ENCODE measurements around the gene KRT38. TPM values are rescaled to one million over a fixed set of nuclear protein-coding genes. Genes with fewer than 3 reads are reported as not detected.

Gene KRT38
- total RNA-seq, 1 experiment from 2014 or later = not detected

DNA sequence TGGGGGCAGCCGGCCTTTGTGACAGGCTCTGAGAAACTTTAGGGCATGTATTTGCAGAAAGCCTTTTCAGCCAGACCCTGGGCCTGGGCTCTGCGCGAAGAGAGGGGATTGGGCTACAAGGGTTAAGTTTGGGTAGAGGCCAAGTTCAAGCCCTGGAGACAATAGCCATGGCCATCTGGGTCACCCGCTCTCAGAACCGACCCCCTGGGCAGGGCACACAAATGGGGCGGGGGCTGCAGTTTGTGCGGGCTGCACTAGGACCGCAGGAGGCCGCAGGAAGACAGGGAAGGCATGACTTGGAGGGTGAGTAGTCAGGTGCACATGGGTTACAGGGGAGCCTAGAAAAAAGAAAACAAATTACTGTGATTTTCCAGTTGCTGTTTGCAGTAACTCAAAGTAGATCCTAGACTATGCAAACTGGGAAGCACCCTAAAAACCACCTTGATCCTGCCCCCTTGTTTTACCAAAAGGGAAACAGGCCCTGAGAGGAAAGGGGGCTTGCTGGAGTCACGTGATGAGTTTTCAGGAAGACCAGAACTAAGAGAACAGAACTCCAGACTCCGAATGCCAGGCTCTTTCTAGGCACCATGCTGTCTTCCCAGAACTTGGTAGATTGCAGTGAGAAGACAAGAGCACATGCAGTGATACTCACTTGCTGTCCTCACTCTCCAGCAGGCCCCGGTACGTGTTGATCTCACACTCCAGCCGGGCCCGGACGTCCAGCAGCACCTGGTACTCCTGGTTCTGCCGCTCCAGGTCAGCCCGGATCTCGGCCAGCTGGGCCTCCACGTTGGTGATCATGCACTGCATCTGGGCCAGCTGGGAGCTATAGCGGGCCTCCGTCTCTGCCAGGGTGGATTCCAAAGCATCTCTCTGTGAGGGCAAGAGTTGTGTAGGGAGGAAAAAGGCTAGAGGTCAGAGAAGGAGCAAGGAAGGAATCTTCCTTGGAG, 36.4 kb upstream of the KRT38 start (continued):
- TF ChIP-seq, protein P1, sequence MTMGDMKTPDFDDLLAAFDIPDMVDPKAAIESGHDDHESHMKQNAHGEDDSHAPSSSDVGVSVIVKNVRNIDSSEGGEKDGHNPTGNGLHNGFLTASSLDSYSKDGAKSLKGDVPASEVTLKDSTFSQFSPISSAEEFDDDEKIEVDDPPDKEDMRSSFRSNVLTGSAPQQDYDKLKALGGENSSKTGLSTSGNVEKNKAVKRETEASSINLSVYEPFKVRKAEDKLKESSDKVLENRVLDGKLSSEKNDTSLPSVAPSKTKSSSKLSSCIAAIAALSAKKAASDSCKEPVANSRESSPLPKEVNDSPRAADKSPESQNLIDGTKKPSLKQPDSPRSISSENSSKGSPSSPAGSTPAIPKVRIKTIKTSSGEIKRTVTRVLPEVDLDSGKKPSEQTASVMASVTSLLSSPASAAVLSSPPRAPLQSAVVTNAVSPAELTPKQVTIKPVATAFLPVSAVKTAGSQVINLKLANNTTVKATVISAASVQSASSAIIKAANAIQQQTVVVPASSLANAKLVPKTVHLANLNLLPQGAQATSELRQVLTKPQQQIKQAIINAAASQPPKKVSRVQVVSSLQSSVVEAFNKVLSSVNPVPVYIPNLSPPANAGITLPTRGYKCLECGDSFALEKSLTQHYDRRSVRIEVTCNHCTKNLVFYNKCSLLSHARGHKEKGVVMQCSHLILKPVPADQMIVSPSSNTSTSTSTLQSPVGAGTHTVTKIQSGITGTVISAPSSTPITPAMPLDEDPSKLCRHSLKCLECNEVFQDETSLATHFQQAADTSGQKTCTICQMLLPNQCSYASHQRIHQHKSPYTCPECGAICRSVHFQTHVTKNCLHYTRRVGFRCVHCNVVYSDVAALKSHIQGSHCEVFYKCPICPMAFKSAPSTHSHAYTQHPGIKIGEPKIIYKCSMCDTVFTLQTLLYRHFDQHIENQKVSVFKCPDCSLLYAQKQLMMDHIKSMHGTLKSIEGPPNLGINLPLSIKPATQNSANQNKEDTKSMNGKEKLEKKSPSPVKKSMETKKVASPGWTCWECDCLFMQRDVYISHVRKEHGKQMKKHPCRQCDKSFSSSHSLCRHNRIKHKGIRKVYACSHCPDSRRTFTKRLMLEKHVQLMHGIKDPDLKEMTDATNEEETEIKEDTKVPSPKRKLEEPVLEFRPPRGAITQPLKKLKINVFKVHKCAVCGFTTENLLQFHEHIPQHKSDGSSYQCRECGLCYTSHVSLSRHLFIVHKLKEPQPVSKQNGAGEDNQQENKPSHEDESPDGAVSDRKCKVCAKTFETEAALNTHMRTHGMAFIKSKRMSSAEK (CRISPR knock-in tag; IDR thresholded peaks at IDR 0.05; ENCODE audit: borderline replicate concordance) = no peak
- TF ChIP-seq, protein P2, sequence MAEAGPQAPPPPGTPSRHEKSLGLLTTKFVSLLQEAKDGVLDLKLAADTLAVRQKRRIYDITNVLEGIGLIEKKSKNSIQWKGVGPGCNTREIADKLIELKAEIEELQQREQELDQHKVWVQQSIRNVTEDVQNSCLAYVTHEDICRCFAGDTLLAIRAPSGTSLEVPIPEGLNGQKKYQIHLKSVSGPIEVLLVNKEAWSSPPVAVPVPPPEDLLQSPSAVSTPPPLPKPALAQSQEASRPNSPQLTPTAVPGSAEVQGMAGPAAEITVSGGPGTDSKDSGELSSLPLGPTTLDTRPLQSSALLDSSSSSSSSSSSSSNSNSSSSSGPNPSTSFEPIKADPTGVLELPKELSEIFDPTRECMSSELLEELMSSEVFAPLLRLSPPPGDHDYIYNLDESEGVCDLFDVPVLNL (CRISPR knock-in tag; IDR thresholded peaks at IDR 0.05; ENCODE audit: borderline replicate concordance, low read depth) = no peak
- TF ChIP-seq NR1H2 (CRISPR knock-in tag; IDR thresholded peaks at IDR 0.05) (no peak), NFE2L1 (CRISPR knock-in tag; IDR thresholded peaks at IDR 0.05) (no peak)

DNA sequence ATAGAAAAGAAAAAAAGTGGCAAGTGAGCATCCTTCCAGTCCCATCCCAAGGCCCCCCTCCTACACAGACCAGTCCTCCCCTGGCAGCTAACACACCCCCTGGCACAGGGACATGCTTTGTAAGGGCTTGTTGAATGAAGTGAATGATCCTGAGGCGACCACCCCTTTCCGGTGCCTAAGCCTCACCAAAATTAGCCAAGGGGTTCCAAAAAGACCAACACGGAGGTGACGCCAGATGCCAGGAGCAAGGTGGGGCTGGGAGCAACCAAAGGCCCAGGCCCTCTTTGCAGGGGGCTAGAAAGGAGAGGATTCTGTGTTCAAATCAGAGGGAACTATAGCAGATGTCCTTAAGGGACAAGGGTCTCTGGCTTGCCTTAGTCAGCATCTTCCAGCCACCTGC, 34.6 kb upstream of the KRT38 start:
- H3K36me3 Mint-ChIP-seq = no peaks in the 10 kb centered on the region
- H3K9me3 Mint-ChIP-seq = peaks cover 13% of the 10 kb centered on the region
- DNase-seq (ENCODE audit: low spot score) (no peak), ATAC-seq (no peak)
- no peaks in the 10 kb centered on the region for H3K27me3 Mint-ChIP-seq (ENCODE audit: low read depth)
- no peak overlapping the region for H3K4me3 Mint-ChIP-seq
- no peaks in the 10 kb centered on the region for H3K4me1 Mint-ChIP-seq
- no peak overlapping the region for H3K27ac Mint-ChIP-seq
- ChIA-PET POLR2A (no interaction called here), CTCF (interaction anchor here (0.8 to 1.5 kb wide), 2 partner anchors 74 to 173 kb away, joined by 3 read pairs; no protein-coding TSS in a partner anchor)
- no peak for TF ChIP-seq KAT7 (CRISPR knock-in tag; IDR thresholded peaks at IDR 0.05; ENCODE audit: borderline replicate concordance)
- TF ChIP-seq, protein P3, sequence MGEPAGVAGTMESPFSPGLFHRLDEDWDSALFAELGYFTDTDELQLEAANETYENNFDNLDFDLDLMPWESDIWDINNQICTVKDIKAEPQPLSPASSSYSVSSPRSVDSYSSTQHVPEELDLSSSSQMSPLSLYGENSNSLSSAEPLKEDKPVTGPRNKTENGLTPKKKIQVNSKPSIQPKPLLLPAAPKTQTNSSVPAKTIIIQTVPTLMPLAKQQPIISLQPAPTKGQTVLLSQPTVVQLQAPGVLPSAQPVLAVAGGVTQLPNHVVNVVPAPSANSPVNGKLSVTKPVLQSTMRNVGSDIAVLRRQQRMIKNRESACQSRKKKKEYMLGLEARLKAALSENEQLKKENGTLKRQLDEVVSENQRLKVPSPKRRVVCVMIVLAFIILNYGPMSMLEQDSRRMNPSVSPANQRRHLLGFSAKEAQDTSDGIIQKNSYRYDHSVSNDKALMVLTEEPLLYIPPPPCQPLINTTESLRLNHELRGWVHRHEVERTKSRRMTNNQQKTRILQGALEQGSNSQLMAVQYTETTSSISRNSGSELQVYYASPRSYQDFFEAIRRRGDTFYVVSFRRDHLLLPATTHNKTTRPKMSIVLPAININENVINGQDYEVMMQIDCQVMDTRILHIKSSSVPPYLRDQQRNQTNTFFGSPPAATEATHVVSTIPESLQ (CRISPR knock-in tag; IDR thresholded peaks at IDR 0.05) = no peak
- no peak for TF ChIP-seq CREM (CRISPR knock-in tag; IDR thresholded peaks at IDR 0.05)
- TF ChIP-seq, protein P4, sequence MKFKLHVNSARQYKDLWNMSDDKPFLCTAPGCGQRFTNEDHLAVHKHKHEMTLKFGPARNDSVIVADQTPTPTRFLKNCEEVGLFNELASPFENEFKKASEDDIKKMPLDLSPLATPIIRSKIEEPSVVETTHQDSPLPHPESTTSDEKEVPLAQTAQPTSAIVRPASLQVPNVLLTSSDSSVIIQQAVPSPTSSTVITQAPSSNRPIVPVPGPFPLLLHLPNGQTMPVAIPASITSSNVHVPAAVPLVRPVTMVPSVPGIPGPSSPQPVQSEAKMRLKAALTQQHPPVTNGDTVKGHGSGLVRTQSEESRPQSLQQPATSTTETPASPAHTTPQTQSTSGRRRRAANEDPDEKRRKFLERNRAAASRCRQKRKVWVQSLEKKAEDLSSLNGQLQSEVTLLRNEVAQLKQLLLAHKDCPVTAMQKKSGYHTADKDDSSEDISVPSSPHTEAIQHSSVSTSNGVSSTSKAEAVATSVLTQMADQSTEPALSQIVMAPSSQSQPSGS (CRISPR knock-in tag; IDR thresholded peaks at IDR 0.05; ENCODE audit: borderline replicate concordance, low read depth) = no peak
- TF ChIP-seq, protein P5, sequence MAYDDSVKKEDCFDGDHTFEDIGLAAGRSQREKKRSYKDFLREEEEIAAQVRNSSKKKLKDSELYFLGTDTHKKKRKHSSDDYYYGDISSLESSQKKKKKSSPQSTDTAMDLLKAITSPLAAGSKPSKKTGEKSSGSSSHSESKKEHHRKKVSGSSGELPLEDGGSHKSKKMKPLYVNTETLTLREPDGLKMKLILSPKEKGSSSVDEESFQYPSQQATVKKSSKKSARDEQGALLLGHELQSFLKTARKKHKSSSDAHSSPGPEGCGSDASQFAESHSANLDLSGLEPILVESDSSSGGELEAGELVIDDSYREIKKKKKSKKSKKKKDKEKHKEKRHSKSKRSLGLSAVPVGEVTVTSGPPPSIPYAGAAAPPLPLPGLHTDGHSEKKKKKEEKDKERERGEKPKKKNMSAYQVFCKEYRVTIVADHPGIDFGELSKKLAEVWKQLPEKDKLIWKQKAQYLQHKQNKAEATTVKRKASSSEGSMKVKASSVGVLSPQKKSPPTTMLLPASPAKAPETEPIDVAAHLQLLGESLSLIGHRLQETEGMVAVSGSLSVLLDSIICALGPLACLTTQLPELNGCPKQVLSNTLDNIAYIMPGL (CRISPR knock-in tag; IDR thresholded peaks at IDR 0.05) = no peak
- TF ChIP-seq, protein P6, sequence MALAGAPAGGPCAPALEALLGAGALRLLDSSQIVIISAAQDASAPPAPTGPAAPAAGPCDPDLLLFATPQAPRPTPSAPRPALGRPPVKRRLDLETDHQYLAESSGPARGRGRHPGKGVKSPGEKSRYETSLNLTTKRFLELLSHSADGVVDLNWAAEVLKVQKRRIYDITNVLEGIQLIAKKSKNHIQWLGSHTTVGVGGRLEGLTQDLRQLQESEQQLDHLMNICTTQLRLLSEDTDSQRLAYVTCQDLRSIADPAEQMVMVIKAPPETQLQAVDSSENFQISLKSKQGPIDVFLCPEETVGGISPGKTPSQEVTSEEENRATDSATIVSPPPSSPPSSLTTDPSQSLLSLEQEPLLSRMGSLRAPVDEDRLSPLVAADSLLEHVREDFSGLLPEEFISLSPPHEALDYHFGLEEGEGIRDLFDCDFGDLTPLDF (CRISPR knock-in tag; IDR thresholded peaks at IDR 0.05) = no peak
- no peak for TF ChIP-seq NFYB (CRISPR knock-in tag; conservative IDR thresholded peaks at IDR 0.05; ENCODE audit: low read depth)
- TF ChIP-seq, protein P7, sequence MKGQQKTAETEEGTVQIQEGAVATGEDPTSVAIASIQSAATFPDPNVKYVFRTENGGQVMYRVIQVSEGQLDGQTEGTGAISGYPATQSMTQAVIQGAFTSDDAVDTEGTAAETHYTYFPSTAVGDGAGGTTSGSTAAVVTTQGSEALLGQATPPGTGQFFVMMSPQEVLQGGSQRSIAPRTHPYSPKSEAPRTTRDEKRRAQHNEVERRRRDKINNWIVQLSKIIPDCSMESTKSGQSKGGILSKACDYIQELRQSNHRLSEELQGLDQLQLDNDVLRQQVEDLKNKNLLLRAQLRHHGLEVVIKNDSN (CRISPR knock-in tag; IDR thresholded peaks at IDR 0.05) = no peak
- TF ChIP-seq JUN (CRISPR knock-in tag; IDR thresholded peaks at IDR 0.05) = no peak
- no peak for TF ChIP-seq ZNF219 (CRISPR knock-in tag; IDR thresholded peaks at IDR 0.05; ENCODE audit: borderline replicate concordance)
- no peak for TF ChIP-seq FOXK1 (CRISPR knock-in tag; IDR thresholded peaks at IDR 0.05)

Data from WTC11 (cell line).